ENCODE data around the gene LETM1.

The LETM1 gene

GRCh38 chr4:1806596-1807331, 49.2 kb downstream of the LETM1 start:
- no peak for DNase-seq (ENCODE audit: low read depth)

GRCh38 chr4:1806223-1806564, 49.8 kb downstream of the LETM1 start:
- DNase-seq (ENCODE audit: low read depth) = no peak

GRCh38 chr4:1805493-1806222, 50.3 kb downstream of the LETM1 start:
- DNase-seq (ENCODE audit: low read depth) = no peak

- no peak for DNase-seq (ENCODE audit: low read depth)
These were observed 51.1 kb downstream of the LETM1 start for GRCh38 chr4:1804638-1805492.

GRCh38 chr4:1803523-1804423, 52.2 kb downstream of the LETM1 start:
- DNase-seq (ENCODE audit: low read depth) = no peak

- no peak for DNase-seq (ENCODE audit: low read depth)
These were observed 53.0 kb downstream of the LETM1 start for GRCh38 chr4:1802720-1803522.

GRCh38 chr4:1802151-1802715, 53.7 kb downstream of the LETM1 start:
- no peak for DNase-seq (ENCODE audit: low read depth)

- no peak for DNase-seq (ENCODE audit: low read depth)
These were observed 54.5 kb downstream of the LETM1 start for GRCh38 chr4:1801286-1801958.

- DNase-seq (ENCODE audit: low read depth) = no peak
These were observed 55.2 kb downstream of the LETM1 start for GRCh38 chr4:1800805-1801204.

- no peak for DNase-seq (ENCODE audit: low read depth)
These were observed 56.3 kb downstream of the LETM1 start for GRCh38 chr4:1799387-1800375.

- no peak for DNase-seq (ENCODE audit: low read depth)
These were observed 57.2 kb downstream of the LETM1 start for GRCh38 chr4:1798580-1799386.

GRCh38 chr4:1797861-1798579, 57.9 kb downstream of the LETM1 start:
- DNase-seq (ENCODE audit: low read depth) = no peak

- no peak for DNase-seq (ENCODE audit: low read depth)
These were observed 58.6 kb downstream of the LETM1 start for GRCh38 chr4:1797298-1797860.

- no peak for DNase-seq (ENCODE audit: low read depth)
These were observed 59.3 kb downstream of the LETM1 start for GRCh38 chr4:1796486-1797204.

GRCh38 chr4:1795299-1796195, 60.4 kb downstream of the LETM1 start:
- no peak for DNase-seq (ENCODE audit: low read depth)
